GM12878 (cell line): Measurements from ENCODE around the gene CDC123. TPM values are rescaled to one million over a fixed set of nuclear protein-coding genes. Genes with fewer than 3 reads are reported as not detected.

ENCODE experiments used
- ATF3 ChIP-seq: IDR thresholded peaks from 2 replicates; pipeline ENCODE4 v1.6.1; 2011; ENCODE audit warnings: low read depth, mild to moderate bottlenecking, low read length, moderate library complexity, borderline replicate concordance; ENCODE audit errors: extremely low read depth
- ATF7 ChIP-seq: fragments of 450-650 bp; IDR thresholded peaks from 2 replicates; pipeline ENCODE4 v1.6.1; 2016; ENCODE audit warnings: low read depth, mild to moderate bottlenecking
- CBX3 ChIP-seq: fragments of 200-600 bp; sonication (generic); IDR thresholded peaks from 2 replicates; pipeline ENCODE4 v1.6.1; 2016; ENCODE audit warnings: low read depth, borderline replicate concordance
- CHD1 ChIP-seq: IDR thresholded peaks from 2 replicates; pipeline ENCODE4 v1.6.1; 2012; ENCODE audit warnings: low read depth, low read length, improper control_type of control experiment
- CHD2 ChIP-seq: IDR thresholded peaks from 2 replicates; pipeline ENCODE4 v1.6.1; 2011; ENCODE audit warnings: low read depth, low read length, improper control_type of control experiment, borderline replicate concordance
- E2F8 ChIP-seq: fragments of 450-650 bp; IDR thresholded peaks from 2 replicates; pipeline ENCODE4 v1.6.1; 2018; ENCODE audit warnings: mild to moderate bottlenecking, low read depth, moderate library complexity; ENCODE audit not compliant: partially characterized antibody
- E4F1 ChIP-seq: fragments of 450-650 bp; IDR thresholded peaks from 2 replicates; pipeline ENCODE4 v1.6.1; 2018; ENCODE audit warnings: borderline replicate concordance, mild to moderate bottlenecking; ENCODE audit not compliant: partially characterized antibody
- FOXM1 ChIP-seq: IDR thresholded peaks from 2 replicates; pipeline ENCODE4 v1.6.1; 2012; ENCODE audit warnings: low read depth, mild to moderate bottlenecking, inconsistent platforms, low read length, moderate library complexity
- MTA2 ChIP-seq: fragments of 450-650 bp; IDR thresholded peaks from 2 replicates; pipeline ENCODE4 v1.6.1; 2016; ENCODE audit warnings: low read depth, mild to moderate bottlenecking, moderate library complexity
- MYB ChIP-seq: fragments of 150-350 bp; IDR thresholded peaks from 2 replicates; pipeline ENCODE4 v1.6.1; 2014; ENCODE audit warnings: mild to moderate bottlenecking, low read depth, low read length, borderline replicate concordance
- MYC ChIP-seq: IDR thresholded peaks from 2 replicates; pipeline ENCODE4 v1.6.1; 2011; ENCODE audit warnings: mild to moderate bottlenecking, low read length, moderate library complexity, inconsistent platforms; ENCODE audit not compliant: insufficient read depth, insufficient replicate concordance, insufficient read length, severe bottlenecking
- PAX5 ChIP-seq: IDR thresholded peaks from 2 replicates; pipeline ENCODE4 v1.6.1; 2011; ENCODE audit warnings: low read depth, low read length, borderline replicate concordance
- POLR2A ChIP-seq: IDR thresholded peaks from 2 replicates; pipeline ENCODE4 v1.6.1; 2011; ENCODE audit warnings: low read depth, mild to moderate bottlenecking, low read length
- RELA ChIP-seq: fragments of 450-650 bp; IDR thresholded peaks from 2 replicates; pipeline ENCODE4 v1.8.0; 2014; ENCODE audit warnings: borderline replicate concordance; ENCODE audit not compliant: partially characterized antibody
- RELB ChIP-seq: fragments of 450-650 bp; IDR thresholded peaks from 2 replicates; pipeline ENCODE4 v1.6.1; 2017; ENCODE audit warnings: low read depth, mild to moderate bottlenecking, moderate library complexity
- SIX5 ChIP-seq: IDR thresholded peaks from 2 replicates; pipeline ENCODE4 v1.6.1; 2011; ENCODE audit warnings: mild to moderate bottlenecking, low read depth, low read length, moderate library complexity; ENCODE audit not compliant: severe bottlenecking
- SPI1 ChIP-seq: IDR thresholded peaks from 2 replicates; pipeline ENCODE4 v1.6.1; 2011; ENCODE audit warnings: low read depth, mild to moderate bottlenecking, low read length, moderate library complexity, borderline replicate concordance; ENCODE audit not compliant: insufficient read depth
- SREBF1 ChIP-seq: IDR thresholded peaks from 2 replicates; pipeline ENCODE4 v1.6.1; 2012; ENCODE audit warnings: mild to moderate bottlenecking, low read length
- SREBF2 ChIP-seq: IDR thresholded peaks from 2 replicates; pipeline ENCODE4 v1.6.1; 2012; ENCODE audit warnings: mild to moderate bottlenecking, low read length
- TCF12 ChIP-seq: IDR thresholded peaks from 2 replicates; pipeline ENCODE4 v1.6.1; 2011; ENCODE audit warnings: low read depth, mild to moderate bottlenecking, low read length
- YY1 ChIP-seq: IDR thresholded peaks from 2 replicates; pipeline ENCODE4 v1.6.1; 2011; ENCODE audit warnings: low read depth, mild to moderate bottlenecking, low read length
- ZBED1 ChIP-seq: IDR thresholded peaks from 2 replicates; pipeline ENCODE4 v1.6.1; 2016; ENCODE audit warnings: borderline replicate concordance
- ZNF217 ChIP-seq: fragments of 450-650 bp; IDR thresholded peaks from 2 replicates; pipeline ENCODE4 v1.6.1; 2017; ENCODE audit warnings: antibody characterized with exemption, mild to moderate bottlenecking
- ZNF622 ChIP-seq: fragments of 450-650 bp; IDR thresholded peaks from 2 replicates; pipeline ENCODE4 v1.6.1; 2017; ENCODE audit warnings: mild to moderate bottlenecking, inconsistent platforms
- ZZZ3 ChIP-seq: IDR thresholded peaks from 2 replicates; pipeline ENCODE4 v1.6.1; 2011; ENCODE audit warnings: low read depth; ENCODE audit not compliant: control insufficient read depth, insufficient read length
- polyA plus RNA-seq, 11 experiments: library from polyadenylated mRNA; depleted of rRNA in 4 of 11; unstranded in 6 of 11; stranded (reverse) in 5 of 11; fragments of >200 nt; fragmentation: Nextera tagmentation in 4 of 11; fragmentation: Illumina TruSeq in 1 of 11; extraction: Ambion mirVana in 4 of 11; extraction: Trizol in 1 of 11; gene quantifications; 1 replicate in 1 of 11; 2 replicates in 10 of 11; pipeline versions ENCODE4 v1.2.1 to v1.2.3, GENCODE V29; 2011 to 2016; ENCODE audit warnings: inconsistent platforms in 2 of 11, missing spikeins in 2 of 11, low read depth in 1 of 11
- total RNA-seq, 4 experiments: library from RNA; depleted of rRNA in 3 of 4; stranded (reverse); fragments of >200 nt in 3 of 4; fragmentation: Illumina TruSeq in 1 of 4; extraction: Trizol in 1 of 4; gene quantifications; 2 replicates each; pipeline versions ENCODE4 v1.2.1 to v1.2.3, GENCODE V29; 2013 to 2021

CDC123 gene
- total and polyA plus RNA-seq, 10 of the 15 experiments (the other 5 are each of a cell fraction or from before 2014, with no cell fraction given), result 128 to 360 (median 209) TPM

- TF ChIP-seq E2F8, result no peak
- no peak for TF ChIP-seq YY1
- no peak for TF ChIP-seq SIX5
- TF ChIP-seq ZNF622, result no peak
- no peak for TF ChIP-seq POLR2A
- TF ChIP-seq ZZZ3, result no peak
- TF ChIP-seq SREBF1, result no peak
- TF ChIP-seq SREBF2, result no peak
- no peak for TF ChIP-seq MYC
- no peak for TF ChIP-seq ZNF217
- TF ChIP-seq CHD2, result no peak
- TF ChIP-seq CBX3, result no peak
- TF ChIP-seq ATF7, result peak; percentile 30; the same call in 1 of the 2 replicates
- no peak for TF ChIP-seq RELA
- TF ChIP-seq RELB, result no peak
- TF ChIP-seq ATF3, result no peak
- TF ChIP-seq CHD1, result no peak
- no peak for TF ChIP-seq MYB
- TF ChIP-seq SPI1, result no peak
- 0 out of 2 replicates have a peak, but pooled peaks have one; percentile 53 for TF ChIP-seq PAX5
- no peak for TF ChIP-seq FOXM1
- no peak for TF ChIP-seq TCF12
- TF ChIP-seq E4F1, result no peak
- TF ChIP-seq ZBED1, result no peak
- TF ChIP-seq MTA2, result peak; percentile 86
Measured at GRCh38 chr10:12262278-12262981, 66.4 kb downstream of the CDC123 start (continued).
